Endodermal cell (in vitro differentiated cells): ENCODE results near the gene PRICKLE2. TPM values are rescaled to one million over a fixed set of nuclear protein-coding genes. Genes with fewer than 3 reads are reported as not detected.

Source experiments
- DNase-seq: peaks from one replicate; pipeline ENCODE4 v3.0.0-alpha.2; 2017
- H3K27ac ChIP-seq: 2 replicates; pipeline ENCODE4 v1.5.1; 2013; ENCODE audit warnings: mild to moderate bottlenecking, low read depth, low read length, moderate library complexity
- H3K27me3 ChIP-seq: 2 replicates; pipeline ENCODE4 v1.6.1; 2013; ENCODE audit warnings: mild to moderate bottlenecking, low read length, moderate library complexity; ENCODE audit not compliant: insufficient read depth, control insufficient read depth, poor library complexity, severe bottlenecking
- H3K36me3 ChIP-seq: 2 replicates; pipeline ENCODE4 v1.7.0; 2013; ENCODE audit warnings: mild to moderate bottlenecking, low read length, moderate library complexity; ENCODE audit not compliant: control insufficient read depth, insufficient read depth
- H3K4me1 ChIP-seq: one replicate; pipeline ENCODE4 v1.7.0; 2013; ENCODE audit warnings: low read length; ENCODE audit not compliant: control insufficient read depth, insufficient read depth
- H3K4me3 ChIP-seq: 2 replicates; pipeline ENCODE4 v1.5.1; 2013; ENCODE audit warnings: mild to moderate bottlenecking, low read length, moderate library complexity
- H3K9ac ChIP-seq: 2 replicates; pipeline ENCODE4 v1.6.1; 2013; ENCODE audit warnings: mild to moderate bottlenecking, low read length, moderate library complexity; ENCODE audit not compliant: poor library complexity, severe bottlenecking; ENCODE audit errors: extremely low read depth
- H3K9me3 ChIP-seq: 2 replicates; pipeline ENCODE4 v1.6.1; 2013; ENCODE audit warnings: mild to moderate bottlenecking, low read length, moderate library complexity; ENCODE audit not compliant: control insufficient read depth
- H3K27ac Mint-ChIP-seq: 2 replicates; pipeline ENCODE4 v1.8.0; 2020; ENCODE audit warnings: mixed read lengths
- H3K27me3 Mint-ChIP-seq: 2 replicates; pipeline ENCODE4 v1.8.0; 2021; ENCODE audit warnings: mild to moderate bottlenecking, mixed read lengths; ENCODE audit not compliant: insufficient read depth
- H3K36me3 Mint-ChIP-seq: 2 replicates; pipeline ENCODE4 v1.8.0; 2020; ENCODE audit warnings: low read depth, mixed read lengths
- H3K4me1 Mint-ChIP-seq: 2 replicates; pipeline ENCODE4 v1.8.0; 2020; ENCODE audit warnings: mixed read lengths
- H3K4me3 Mint-ChIP-seq: 2 replicates; pipeline ENCODE4 v1.8.0; 2020; ENCODE audit warnings: mild to moderate bottlenecking, moderate library complexity, mixed read lengths
- H3K9me3 Mint-ChIP-seq: 2 replicates; pipeline ENCODE4 v1.8.0; 2020; ENCODE audit warnings: mild to moderate bottlenecking, mixed read lengths
- CTCF ChIP-seq: fragments of 200-600 bp; sonication (generic); conservative IDR thresholded peaks from 2 replicates; pipeline ENCODE4 v1.5.0; 2021; ENCODE audit warnings: antibody characterized with exemption, mild to moderate bottlenecking
- WGBS, 2 experiments: methylation state at CpG; one replicate each; pipeline versions ENCODE4 v1.1.5 to v1.1.7; 2013; ENCODE audit warnings: missing lambda C conversion rate in 2 of 2, mixed read lengths in 1 of 2; ENCODE audit not compliant: insufficient coverage in 1 of 2, insufficient read length in 1 of 2; 5-methylcytosine and 5-hydroxymethylcytosine counted together
- total RNA-seq, 2 donors: library from RNA; stranded (reverse); fragmentation: NEBNext Ultra II Directional in 1 of 2; extraction: Animal tissue kit (Norgen Biotek cat#: 25700) in 1 of 2; gene quantifications; 2 replicates in 1 of 2; 3 replicates in 1 of 2; pipeline ENCODE4 v1.2.1, GENCODE V29; 2021

PRICKLE2 gene
- total RNA-seq, 2 donors from 2014 or later, result 8.5 to 10.4 TPM

- peaks cover 13% of the 10 kb centered on the region for H3K27me3 ChIP-seq
- no peak overlapping the region for H3K4me3 ChIP-seq
- no peak for DNase-seq
- H3K4me1 ChIP-seq, result peaks cover 13% of the 10 kb centered on the region
- H3K27ac ChIP-seq, result no peak overlapping the region
- peaks cover 6% of the 10 kb centered on the region for H3K36me3 ChIP-seq
- TF ChIP-seq CTCF, result no peak
- Mint-ChIP-seq H3K36me3 (peaks cover 6% of the 10 kb centered on the region), H3K27ac (no peak overlapping the region), H3K27me3 (peaks cover 4% of the 10 kb centered on the region), H3K9me3 (no peaks in the 10 kb centered on the region), H3K4me3 (no peak overlapping the region), H3K4me1 (peaks cover 50% of the 10 kb centered on the region)
- H3K9me3 ChIP-seq, result no peaks in the 10 kb centered on the region
- WGBS, 2 experiments, result 92 to 94% methylated on average over 2 to 3 of the region's 3 CpGs
- no peak overlapping the region for H3K9ac ChIP-seq
Observed at GRCh38 chr3:64095802-64096201, 129.5 kb downstream of the PRICKLE2 start.

GRCh38 chr3:64094713-64095079 is 130.6 kb downstream of the PRICKLE2 start:
- Histone ChIP-seq H3K9ac (no peak overlapping the region), H3K4me1 (peaks cover 9% of the 10 kb centered on the region), H3K4me3 (no peak overlapping the region), H3K27ac (no peak overlapping the region), H3K9me3 (no peaks in the 10 kb centered on the region), H3K36me3 (peaks cover 6% of the 10 kb centered on the region), H3K27me3 (peaks cover 13% of the 10 kb centered on the region)
- Mint-ChIP-seq H3K4me3 (no peak overlapping the region), H3K36me3 (peaks cover 5% of the 10 kb centered on the region), H3K27ac (no peak overlapping the region), H3K9me3 (no peaks in the 10 kb centered on the region), H3K4me1 (peaks cover 58% of the 10 kb centered on the region), H3K27me3 (peaks cover 3% of the 10 kb centered on the region)
- WGBS, 2 experiments, result 29 to 33% methylated on average over 1 to 2 of the region's 2 CpGs
- TF ChIP-seq CTCF, result no peak
- no peak for DNase-seq

DNA sequence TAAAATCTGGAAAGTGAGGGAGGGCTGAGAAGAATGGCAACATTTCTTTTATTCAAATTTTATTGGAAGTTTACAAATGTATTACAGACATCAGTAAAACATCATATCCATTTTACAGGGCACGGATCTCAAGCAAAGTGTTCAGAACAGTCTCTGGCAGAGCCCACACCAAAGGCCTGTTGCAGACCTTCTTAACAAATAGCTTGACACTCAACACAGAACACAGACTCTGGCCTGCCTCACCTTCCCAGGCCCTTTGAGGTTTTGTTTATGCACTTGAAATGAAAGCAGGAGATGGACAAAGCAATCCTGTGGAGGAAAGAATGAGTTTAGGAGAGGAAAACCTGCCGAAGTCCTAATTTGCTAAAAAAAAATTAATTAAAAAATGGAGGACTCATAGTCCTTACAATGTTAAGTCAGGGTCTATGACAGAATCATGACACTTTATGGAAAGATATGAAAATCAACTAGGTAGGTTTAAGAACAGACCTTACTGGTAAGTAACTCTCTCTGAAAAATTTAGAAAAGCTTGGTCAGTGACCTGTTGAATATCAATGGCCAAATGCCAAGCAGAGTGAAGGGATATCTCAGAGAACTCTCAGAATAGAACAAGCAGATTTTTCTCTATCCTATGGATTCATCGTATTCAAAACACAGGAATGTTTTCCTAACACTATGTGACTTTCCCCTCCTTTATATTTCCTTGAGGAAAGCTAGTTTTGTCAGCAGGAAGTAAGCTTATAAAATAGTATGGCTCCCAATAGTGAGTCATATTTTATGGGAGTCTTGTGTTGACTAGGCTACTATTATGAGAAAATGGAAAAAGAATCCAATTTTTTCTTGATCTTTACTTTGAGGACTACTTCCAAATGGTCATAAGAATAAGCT is 131.2 kb downstream of the PRICKLE2 start:
- H3K27ac ChIP-seq, result no peak overlapping the region
- H3K9ac ChIP-seq, result no peak overlapping the region
- no peak for TF ChIP-seq CTCF
- Mint-ChIP-seq H3K9me3 (no peaks in the 10 kb centered on the region), H3K4me1 (peaks cover 62% of the 10 kb centered on the region), H3K36me3 (peaks cover 2% of the 10 kb centered on the region), H3K4me3 (no peak overlapping the region), H3K27me3 (no peaks in the 10 kb centered on the region), H3K27ac (no peak overlapping the region)
- H3K36me3 ChIP-seq, result peaks cover 4% of the 10 kb centered on the region
- peaks cover 11% of the 10 kb centered on the region for H3K4me1 ChIP-seq
- peaks cover 13% of the 10 kb centered on the region for H3K27me3 ChIP-seq
- WGBS, 2 experiments, result 89 to 100% methylated on average over 2 to 3 of the region's 3 CpGs
- H3K9me3 ChIP-seq, result no peaks in the 10 kb centered on the region
- H3K4me3 ChIP-seq, result no peak overlapping the region
- no peak for DNase-seq
